Hematopoietic multipotent progenitor cell treated with erythropoietin and hydrocortisone succinate and interleukin-3 and kit ligand, for 8 days (in vitro differentiated cells): ENCODE results near the gene PDE11A.

ENCODE experiments used
- DNase-seq: peaks from one replicate; pipeline ENCODE4 v3.0.0-alpha.2; 2015

Gene PDE11A

GRCh38 chr2:177683661-177684069 lies 388.9 kb downstream of the PDE11A start:
- DNase-seq, result no peak

GRCh38 chr2:177682836-177683660 lies 389.5 kb downstream of the PDE11A start:
- no peak for DNase-seq

DNA sequence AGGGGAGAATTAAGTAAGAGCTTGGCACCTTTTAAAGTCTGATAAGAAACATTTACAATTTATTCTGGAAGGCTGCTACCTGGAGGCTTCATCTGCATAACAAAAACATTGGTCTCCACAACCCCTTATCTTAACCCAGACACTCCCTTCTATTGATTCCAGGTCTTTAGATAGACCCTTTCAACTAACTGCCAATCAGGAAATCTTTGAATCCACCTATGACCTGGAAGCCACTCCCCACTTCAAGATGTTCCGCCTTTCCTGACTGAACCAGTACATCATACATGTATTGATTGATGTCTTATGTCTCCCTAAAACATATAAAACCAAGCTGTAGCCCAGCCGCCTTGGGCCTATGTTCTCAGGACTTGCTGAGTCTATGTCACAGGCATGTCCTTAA lies 390.6 kb downstream of the PDE11A start:
- DNase-seq, result no peak

- no peak for DNase-seq
Observed at GRCh38 chr2:177680866-177681712, 391.5 kb downstream of the PDE11A start.

- DNase-seq, result peak; percentile 84
Observed at GRCh38 chr2:177679611-177680605, 392.7 kb downstream of the PDE11A start.

- DNase-seq, result no peak
Observed at GRCh38 chr2:177678939-177679338, 393.6 kb downstream of the PDE11A start.

DNA sequence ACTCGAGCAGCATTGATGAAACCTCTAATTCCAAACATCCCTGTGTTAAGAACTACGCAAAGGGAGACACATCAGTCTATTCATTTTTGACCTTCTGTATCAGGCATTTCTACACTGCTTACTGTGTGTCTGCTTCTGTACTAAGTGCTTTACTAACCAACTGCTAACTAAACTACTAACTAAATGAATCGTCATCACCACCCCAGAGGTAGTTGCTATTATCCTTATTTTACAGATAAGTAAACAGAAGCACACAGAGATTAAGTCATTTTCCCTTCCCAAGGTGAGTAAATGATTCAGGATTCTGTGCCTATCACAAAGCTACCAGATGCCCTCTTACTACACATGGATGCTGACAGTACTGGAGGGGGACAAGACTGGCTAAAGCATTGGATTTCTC lies 395.9 kb downstream of the PDE11A start:
- DNase-seq, result no peak

DNA sequence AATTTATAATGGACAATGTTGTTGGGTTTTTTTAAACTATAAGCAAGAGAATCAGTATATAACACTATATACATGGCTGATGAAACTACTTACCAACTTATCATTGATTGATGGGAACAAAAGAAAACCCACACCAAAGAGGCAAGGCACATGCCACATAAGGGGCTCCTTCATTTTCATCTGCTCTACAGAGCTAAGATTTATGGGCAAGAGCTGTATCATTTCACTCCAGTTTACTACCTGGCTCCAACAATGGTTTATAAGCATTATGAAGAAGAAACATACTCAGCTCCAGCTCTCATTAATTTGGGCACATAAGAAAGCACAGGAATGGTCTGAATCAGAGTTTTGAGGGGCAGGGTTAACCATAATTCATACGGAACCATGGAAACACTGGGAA lies 396.8 kb downstream of the PDE11A start:
- no peak for DNase-seq

DNA sequence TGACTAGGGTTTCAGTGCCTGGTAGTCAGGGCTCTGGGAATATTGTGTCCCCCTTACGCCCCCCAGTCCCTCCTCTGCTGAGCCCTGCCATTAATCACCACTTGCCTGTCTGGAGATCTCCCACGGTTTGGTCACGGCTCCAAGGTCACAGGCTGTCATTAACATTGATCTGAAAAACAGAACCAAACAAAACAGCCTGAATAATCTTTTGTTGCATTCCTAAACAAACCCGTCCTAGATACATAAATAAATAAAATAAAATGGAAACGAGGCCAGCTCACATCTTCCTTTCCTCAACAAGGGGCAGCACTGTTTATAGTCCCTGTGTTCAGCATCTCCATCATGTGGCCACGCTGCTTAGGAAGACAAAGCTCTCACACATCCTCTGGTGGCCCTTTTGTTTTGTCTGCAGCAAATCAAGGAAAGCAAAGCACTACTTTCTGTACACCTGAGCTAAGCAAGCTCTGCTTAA lies 397.2 kb downstream of the PDE11A start:
- no peak for DNase-seq

- no peak for DNase-seq
Observed at GRCh38 chr2:177673602-177674595, 398.7 kb downstream of the PDE11A start.

- DNase-seq, result no peak
Observed at GRCh38 chr2:177671662-177672061, 400.9 kb downstream of the PDE11A start.

- no peak for DNase-seq
Observed at GRCh38 chr2:177670791-177671535, 401.6 kb downstream of the PDE11A start.

- no peak for DNase-seq
Observed at GRCh38 chr2:177669625-177670330, 402.8 kb downstream of the PDE11A start.

- DNase-seq, result no peak
Observed at GRCh38 chr2:177669201-177669600, 403.4 kb downstream of the PDE11A start.

- no peak for DNase-seq
Observed at GRCh38 chr2:177668617-177669016, 404.0 kb downstream of the PDE11A start.

DNA sequence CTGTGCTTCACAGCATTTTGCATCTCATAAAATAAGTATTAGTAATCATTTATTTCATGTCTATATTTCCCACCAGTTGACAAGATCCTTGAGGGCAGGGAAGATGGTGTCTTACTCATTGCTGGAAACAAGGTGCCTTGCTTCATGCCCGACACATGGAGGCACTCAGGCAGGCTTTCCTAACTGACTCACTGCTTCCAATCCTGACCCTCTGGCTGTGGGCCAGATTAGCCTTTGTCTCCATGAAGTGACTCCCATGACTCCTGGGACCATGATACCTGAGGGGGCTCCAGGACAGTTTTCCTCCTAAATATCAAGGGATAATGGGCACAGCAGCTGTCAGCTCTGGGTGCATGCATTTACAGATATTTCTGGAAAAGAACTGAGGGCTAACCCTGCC lies 405.0 kb downstream of the PDE11A start:
- DNase-seq, result no peak

DNA sequence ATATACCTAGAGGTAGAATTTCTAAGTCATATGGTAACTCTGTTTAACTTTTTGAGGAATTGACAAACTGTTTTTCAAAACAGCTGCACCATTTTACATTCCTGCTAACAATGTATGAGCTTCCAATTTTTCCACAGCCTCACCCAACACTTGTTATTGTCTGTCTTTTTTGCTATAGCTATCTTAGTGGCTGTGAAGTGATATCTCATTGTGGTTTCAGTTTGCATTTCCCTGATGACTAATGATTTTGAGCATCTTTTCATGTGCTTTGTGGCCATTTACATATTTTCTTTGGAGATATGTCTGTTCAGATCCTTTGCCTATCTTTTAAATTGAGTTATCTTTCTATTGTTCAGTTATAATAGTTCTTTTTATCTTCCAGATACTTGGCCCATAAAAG lies 406.2 kb downstream of the PDE11A start:
- DNase-seq, result peak; percentile 78

DNA sequence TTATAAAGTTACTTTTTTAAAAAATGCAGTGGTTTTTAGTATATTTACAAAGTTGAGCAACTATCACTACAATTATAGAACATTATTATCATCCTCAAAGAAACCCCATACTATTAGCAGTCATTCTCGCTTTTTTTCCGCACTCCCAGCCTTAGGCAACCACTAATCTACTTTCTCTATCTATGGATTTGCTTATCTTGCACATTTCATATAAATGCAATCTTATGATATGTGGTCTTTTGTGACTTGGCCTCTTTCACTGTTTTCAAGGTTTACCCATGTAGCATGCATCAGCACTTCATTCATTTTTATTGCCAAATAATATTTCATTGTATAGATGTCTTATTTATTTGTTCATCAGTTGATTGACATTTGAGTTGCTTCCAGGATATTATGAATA lies 406.6 kb downstream of the PDE11A start:
- no peak for DNase-seq

GRCh38 chr2:177665328-177665727 lies 407.2 kb downstream of the PDE11A start:
- DNase-seq, result no peak

DNA sequence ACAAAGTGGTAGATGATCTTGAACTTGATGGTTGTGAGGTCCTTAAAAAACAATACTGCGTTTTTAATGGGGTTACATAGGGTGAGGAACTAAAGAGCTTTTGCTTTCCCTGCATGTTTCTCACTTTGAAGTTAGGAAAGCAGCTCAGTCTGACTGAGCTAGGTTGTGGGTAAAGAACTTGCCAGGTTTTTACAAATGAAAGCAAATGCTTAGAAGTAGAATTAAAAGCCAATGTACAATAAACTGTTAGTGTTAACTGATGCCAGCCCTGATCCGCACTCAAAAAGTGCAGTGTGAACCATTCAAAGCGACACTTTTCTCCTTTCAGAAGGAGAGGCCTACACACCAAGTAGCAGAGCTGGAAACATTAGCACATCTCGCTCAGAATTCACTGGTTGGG lies 409.7 kb downstream of the PDE11A start:
- DNase-seq, result no peak
